ENCODE measurements around the gene NME8. TPM values are rescaled to one million over a fixed set of nuclear protein-coding genes. Genes with fewer than 3 reads are reported as not detected.

Gene NME8
- total and polyA plus RNA-seq, 2 of the 4 experiments (the other 2 are of a cell fraction), result not detected

- H2AFZ ChIP-seq (replicated peaks; ENCODE audit: low read length, poor library complexity), result no peak overlapping the region
- no peak overlapping the region for H2BK5ac ChIP-seq (ENCODE audit: low read depth, low read length, poor library complexity, severe bottlenecking)
- H3K23ac ChIP-seq (ENCODE audit: low read depth, low read length), result no peak overlapping the region
- H3K14ac ChIP-seq (replicated peaks; ENCODE audit: low read depth, low read length), result no peak overlapping the region
- no peaks in the 10 kb centered on the region for H4K20me1 ChIP-seq (ENCODE audit: insufficient read depth, low read length)
- dilution Hi-C loops (cut with HindIII; ENCODE audit: low sequenced_read_pairs, unreplicated experiment) (no loop called here), intact Hi-C loops (cut with micrococcal nuclease) (no loop called here), in situ Hi-C loops (cut with MboI; ENCODE audit: low sequenced_read_pairs) (no loop called here)
- H3K4ac ChIP-seq (ENCODE audit: low read depth, low read length), result no peak overlapping the region
- H4K91ac ChIP-seq (ENCODE audit: insufficient read depth, low read depth, low read length), result no peak overlapping the region
- no peak overlapping the region for H2AK5ac ChIP-seq (ENCODE audit: low read depth, low read length)
- H4K8ac ChIP-seq (ENCODE audit: low read depth in 2 of 2, low read length in 2 of 2), result no peak overlapping the region
- ChIA-PET CTCF (no interaction called here), POLR2A (ENCODE audit: unreplicated experiment) (no interaction called here)
- no peaks in the 10 kb centered on the region for H3K4me1 ChIP-seq (ENCODE audit: control insufficient read depth, insufficient read depth, low read length)
- no peak overlapping the region for H2AK9ac ChIP-seq (replicated peaks; ENCODE audit: low read depth, low read length, poor library complexity)
- no peaks in the 10 kb centered on the region for H3K79me1 ChIP-seq (ENCODE audit: low read depth in 1 of 2, low read length in 2 of 2)
- no peak overlapping the region for H4K5ac ChIP-seq (ENCODE audit: low read depth, low read length)
- H3K9me3 ChIP-seq (ENCODE audit: control insufficient read depth, insufficient read depth, low read length), result peaks cover 2% of the 10 kb centered on the region; the same call in 1 of the 2 replicates
- H3K27ac ChIP-seq (ENCODE audit: insufficient read depth, low read length), result no peak overlapping the region
- no peak overlapping the region for H3K4me3 ChIP-seq (ENCODE audit: insufficient read depth, low read depth, low read length)
- no peak overlapping the region for H3K56ac ChIP-seq (ENCODE audit: extremely low read depth, insufficient read depth, low read length)
- no peak overlapping the region for H3K4me2 ChIP-seq (ENCODE audit: low read depth, low read length)
- ATAC-seq (ENCODE audit: low read depth) (no peak), DNase-seq (no peak)
- H3K27me3 ChIP-seq (ENCODE audit: control insufficient read depth, insufficient read depth, low read length), result no peaks in the 10 kb centered on the region
- no CpG with 5 or more reads among the region's 3 CpGs for WGBS, 2 experiments (ENCODE audit: extremely low coverage in 2 of 2, insufficient read length in 1 of 2)
- no peak overlapping the region for H2BK15ac ChIP-seq (ENCODE audit: low read depth, low read length)
- no peaks in the 10 kb centered on the region for H3K36me3 ChIP-seq (ENCODE audit: control insufficient read depth, insufficient read depth, low read length)
- H3K9me1 ChIP-seq (ENCODE audit: insufficient read depth, low read length), result no peaks in the 10 kb centered on the region
- TF ChIP-seq MXI1 (IDR thresholded peaks at IDR 0.05; ENCODE audit: borderline replicate concordance, low read depth, low read length) (no peak), POLR2A (IDR thresholded peaks at IDR 0.05; ENCODE audit: low read depth, low read length) (no peak), FOS (IDR thresholded peaks at IDR 0.05; ENCODE audit: low read depth, low read length) (no peak), RFX5 (IDR thresholded peaks at IDR 0.05; ENCODE audit: low read depth, low read length) (no peak), CEBPB (IDR thresholded peaks at IDR 0.05; ENCODE audit: low read depth, low read length) (no peak), MAFK (IDR thresholded peaks at IDR 0.05; ENCODE audit: low read depth, low read length) (no peak), RCOR1 (IDR thresholded peaks at IDR 0.05; ENCODE audit: insufficient replicate concordance, low read length) (no peak), MAZ (IDR thresholded peaks at IDR 0.05; ENCODE audit: borderline replicate concordance, low read depth, low read length) (no peak), USF2 (IDR thresholded peaks at IDR 0.05; ENCODE audit: low read depth, low read length) (no peak), CHD1 (IDR thresholded peaks at IDR 0.05; ENCODE audit: low read depth, low read length) (no peak), NFE2L2 (IDR thresholded peaks at IDR 0.05; ENCODE audit: low read depth, low read length) (no peak), CTCF (conservative IDR thresholded peaks at IDR 0.05; ENCODE audit: low read depth, low read length) (no peak), BHLHE40 (IDR thresholded peaks at IDR 0.05; ENCODE audit: low read depth, low read length) (no peak)
- H3K18ac ChIP-seq (ENCODE audit: low read depth, low read length), result no peak overlapping the region
- H2BK20ac ChIP-seq (ENCODE audit: low read depth, low read length), result no peak overlapping the region
- H2BK120ac ChIP-seq (ENCODE audit: low read depth, low read length), result no peak overlapping the region
- H3K9ac ChIP-seq (ENCODE audit: low read depth, low read length), result no peak overlapping the region
- no TSS peak for BruUV-seq (replicated peaks)
Observed at GRCh38 chr7:37894671-37895070, 46.3 kb downstream of the NME8 start.

Data from IMR-90 (cell line).